Skin epidermis (tissue), 12 donors: ENCODE measurements around the gene TJP2.
A peak's percentile ranks its signal among the peaks of the same experiment; 100 is the strongest.
"Not testable (repeated sequence)": the region's sequence is repeated elsewhere in the genome, so short reads cannot be mapped to it uniquely, and the experiment has no call there.

Experiments
- H3K27ac ChIP-seq, 21 experiments: fragments of 200-600 bp; sonication (generic) in 11 of 21; one replicate each; pipeline ENCODE4 v1.5.0; 2020; ENCODE audit warnings: mild to moderate bottlenecking in 3 of 21, inconsistent platforms in 2 of 21, moderate library complexity in 2 of 21
- H3K4me3 ChIP-seq, 7 experiments: fragments of 200-600 bp; sonication (generic) in 2 of 7; one replicate each; pipeline ENCODE4 v1.5.0; 2020; ENCODE audit warnings: inconsistent platforms in 2 of 7, mild to moderate bottlenecking in 2 of 7, moderate library complexity in 1 of 7

TJP2 gene

GRCh38 chr9:69157751-69158466, 16.2 kb upstream of the TJP2 start:
- no peak overlapping the region for H3K27ac ChIP-seq
- H3K4me3 ChIP-seq = no peak overlapping the region

- no peak overlapping the region for H3K4me3 ChIP-seq
- H3K27ac ChIP-seq = no peak overlapping the region
These were observed 15.6 kb upstream of the TJP2 start for GRCh38 chr9:69158471-69158870.

- H3K4me3 ChIP-seq, H3K27ac ChIP-seq: not testable (repeated sequence)
These were observed 9.5 kb upstream of the TJP2 start for GRCh38 chr9:69164573-69164972.

- H3K4me3 ChIP-seq = no peak overlapping the region
- no peak overlapping the region for H3K27ac ChIP-seq
These were observed 8.5 kb upstream of the TJP2 start for GRCh38 chr9:69165581-69165980.

GRCh38 chr9:69168709-69169217, 5.3 kb upstream of the TJP2 start:
- peak overlapping the region in 1 of 7 experiments; percentile 3 for H3K4me3 ChIP-seq
- H3K27ac ChIP-seq = peak overlapping the region in 2 of 21 experiments; percentile 9 to 33

- Histone ChIP-seq H3K27ac (peak overlapping the region in 2 of 21 experiments; percentile 6 to 7), H3K4me3 (no peak overlapping the region)
These were observed 3.8 kb upstream of the TJP2 start for GRCh38 chr9:69170231-69170630.

GRCh38 chr9:69171049-69171448, 3.0 kb upstream of the TJP2 start:
- H3K4me3 ChIP-seq = no peak overlapping the region
- H3K27ac ChIP-seq = peak overlapping the region in 5 of 21 experiments; percentile 7 to 53 (median 13)

GRCh38 chr9:69171517-69171916, 2.6 kb upstream of the TJP2 start:
- peak overlapping the region in 3 of 21 experiments; percentile 7 to 53 (median 31) for H3K27ac ChIP-seq
- no peak overlapping the region for H3K4me3 ChIP-seq

GRCh38 chr9:69172895-69173294, 1.2 kb upstream of the TJP2 start:
- peak overlapping the region in 4 of 21 experiments; percentile 26 to 90 (median 86) for H3K27ac ChIP-seq
- no peak overlapping the region for H3K4me3 ChIP-seq

- H3K4me3 ChIP-seq = peak overlapping the region; percentile 64 to 74 (median 65)
- H3K27ac ChIP-seq = peak overlapping the region in 19 of 21 experiments; percentile 60 to 90 (median 82)
These were observed 583 bp upstream of the TJP2 start for GRCh38 chr9:69173497-69173890.

GRCh38 chr9:69174616-69175463, 763 bp downstream of the TJP2 start:
- Histone ChIP-seq H3K4me3 (peak overlapping the region; percentile 64 to 74 (median 65)), H3K27ac (peak overlapping the region in 20 of 21 experiments; percentile 12 to 90 (median 82))

- Histone ChIP-seq H3K4me3 (peak overlapping the region in 6 of 7 experiments; percentile 7 to 68 (median 64)), H3K27ac (peak overlapping the region in 17 of 21 experiments; percentile 0 to 90 (median 79))
These were observed 1.4 kb downstream of the TJP2 start for GRCh38 chr9:69175486-69175885.

- H3K27ac ChIP-seq = peak overlapping the region in 4 of 21 experiments; percentile 20 to 89 (median 66)
- no peak overlapping the region for H3K4me3 ChIP-seq
These were observed 2.5 kb downstream of the TJP2 start for GRCh38 chr9:69176471-69177171.

- Histone ChIP-seq H3K27ac (peak overlapping the region in 2 of 21 experiments; percentile 8 to 26), H3K4me3 (no peak overlapping the region)
These were observed 4.5 kb downstream of the TJP2 start for GRCh38 chr9:69178583-69179011.

- H3K4me3 ChIP-seq = no peak overlapping the region
- H3K27ac ChIP-seq = peak overlapping the region in 3 of 21 experiments; percentile 8 to 26 (median 22)
These were observed 5.0 kb downstream of the TJP2 start for GRCh38 chr9:69179037-69179436.

GRCh38 chr9:69180200-69180599, 6.1 kb downstream of the TJP2 start:
- no peak overlapping the region for H3K4me3 ChIP-seq
- peak overlapping the region in 12 of 21 experiments; percentile 22 to 77 (median 59) for H3K27ac ChIP-seq

- Histone ChIP-seq H3K27ac (peak overlapping the region in 13 of 21 experiments; percentile 29 to 77 (median 62)), H3K4me3 (no peak overlapping the region)
These were observed 6.6 kb downstream of the TJP2 start for GRCh38 chr9:69180670-69181069.

GRCh38 chr9:69181908-69182353, 7.9 kb downstream of the TJP2 start:
- Histone ChIP-seq H3K27ac (peak overlapping the region in 11 of 21 experiments; percentile 1 to 43 (median 20)), H3K4me3 (no peak overlapping the region)

- Histone ChIP-seq H3K27ac (no peak overlapping the region), H3K4me3 (no peak overlapping the region)
These were observed 10.2 kb downstream of the TJP2 start for GRCh38 chr9:69184266-69184665.
